Activated B cell treated with CpG ODN at 0.5 μM for 24 hours (primary cell): ENCODE results near the gene PRRT1. TPM values are rescaled to one million over a fixed set of nuclear protein-coding genes. Genes with fewer than 3 reads are reported as not detected.

ENCODE experiments used
- ATAC-seq: fragments of 200-7000 bp; cut with Tn5 transposase; one replicate; pipeline ENCODE4 v1.10.0; 2021; ENCODE audit warnings: low read depth, mild to moderate bottlenecking, moderate library complexity
- CTCF ChIA-PET: fragments of 350-600 bp; sonication (Branson Sonifier 250); formaldehyde crosslinking; loops from one replicate; lab custom pipeline; 2021; ENCODE audit warnings: antibody characterized with exemption; lab: Charles Lee
- POLR2A ChIA-PET: fragments of 350-600 bp; sonication (Branson Sonifier 250); formaldehyde crosslinking; loops from one replicate; lab custom pipeline; 2021; ENCODE audit warnings: antibody characterized with exemption; lab: Charles Lee
- DNase-seq: peaks from one replicate; pipeline ENCODE4 v3.0.0; 2022
- H3K27ac Mint-ChIP-seq: one replicate; pipeline ENCODE4 v1.8.0; 2020; ENCODE audit warnings: mixed read lengths
- H3K27me3 Mint-ChIP-seq: one replicate; pipeline ENCODE4 v1.8.0; 2021; ENCODE audit warnings: mixed read lengths
- H3K36me3 Mint-ChIP-seq: one replicate; pipeline ENCODE4 v1.8.0; 2021; ENCODE audit warnings: low read depth, mixed read lengths
- H3K4me1 Mint-ChIP-seq: one replicate; pipeline ENCODE4 v1.8.0; 2021; ENCODE audit warnings: mixed read lengths
- H3K4me3 Mint-ChIP-seq: one replicate; pipeline ENCODE4 v1.8.0; 2020; ENCODE audit warnings: mild to moderate bottlenecking, mixed read lengths
- H3K9me3 Mint-ChIP-seq: one replicate; pipeline ENCODE4 v1.8.0; 2020; ENCODE audit warnings: mixed read lengths
- intact Hi-C: fragments of 100-400 bp; cut with micrococcal nuclease; formaldehyde crosslinking; loops from one replicate; pipeline ENCODE4 v1.15.1; 2024
- total RNA-seq: library from RNA; stranded (reverse); gene quantifications from 2 replicates; pipeline ENCODE4 v1.2.3, GENCODE V29; 2022
- TF ChIP-seq, protein P1 (sequence below): fragments of 200-600 bp; IDR thresholded peaks from one replicate; pipeline ENCODE4 v1.8.0; 2022; ENCODE audit warnings: antibody characterized with exemption, mild to moderate bottlenecking

Gene PRRT1
- total RNA-seq, 1 donor from 2014 or later: not detected

DNA sequence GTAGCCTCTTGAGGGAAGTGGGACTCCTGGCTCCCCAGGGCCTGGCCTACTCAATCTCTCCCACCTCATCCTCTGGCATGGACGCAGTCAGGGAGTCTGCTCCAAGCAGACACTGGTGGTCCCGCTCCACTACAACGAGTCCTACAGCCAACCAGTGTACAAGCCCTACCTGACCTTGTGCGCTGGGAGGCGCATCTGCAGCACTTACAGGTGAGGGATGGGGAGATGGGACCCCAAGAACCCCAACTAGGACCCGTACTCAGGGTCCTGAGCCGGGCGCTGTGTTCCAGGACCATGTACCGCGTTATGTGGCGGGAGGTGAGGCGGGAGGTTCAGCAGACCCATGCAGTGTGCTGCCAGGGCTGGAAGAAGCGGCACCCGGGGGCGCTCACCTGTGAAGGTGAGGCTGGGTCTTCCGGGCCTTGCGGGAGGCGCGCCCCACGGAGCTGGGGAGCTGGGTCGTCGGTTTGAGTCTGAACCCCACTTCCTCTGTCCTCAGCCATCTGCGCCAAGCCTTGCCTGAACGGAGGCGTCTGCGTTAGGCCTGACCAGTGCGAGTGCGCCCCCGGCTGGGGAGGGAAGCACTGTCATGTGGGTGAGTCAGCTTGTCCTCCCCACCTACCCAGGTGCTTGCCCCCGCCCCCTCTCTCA is 14.8 kb upstream of the PRRT1 start:
- ChIA-PET CTCF (no interaction called here), POLR2A (no interaction called here)
- TF ChIP-seq, protein P1, sequence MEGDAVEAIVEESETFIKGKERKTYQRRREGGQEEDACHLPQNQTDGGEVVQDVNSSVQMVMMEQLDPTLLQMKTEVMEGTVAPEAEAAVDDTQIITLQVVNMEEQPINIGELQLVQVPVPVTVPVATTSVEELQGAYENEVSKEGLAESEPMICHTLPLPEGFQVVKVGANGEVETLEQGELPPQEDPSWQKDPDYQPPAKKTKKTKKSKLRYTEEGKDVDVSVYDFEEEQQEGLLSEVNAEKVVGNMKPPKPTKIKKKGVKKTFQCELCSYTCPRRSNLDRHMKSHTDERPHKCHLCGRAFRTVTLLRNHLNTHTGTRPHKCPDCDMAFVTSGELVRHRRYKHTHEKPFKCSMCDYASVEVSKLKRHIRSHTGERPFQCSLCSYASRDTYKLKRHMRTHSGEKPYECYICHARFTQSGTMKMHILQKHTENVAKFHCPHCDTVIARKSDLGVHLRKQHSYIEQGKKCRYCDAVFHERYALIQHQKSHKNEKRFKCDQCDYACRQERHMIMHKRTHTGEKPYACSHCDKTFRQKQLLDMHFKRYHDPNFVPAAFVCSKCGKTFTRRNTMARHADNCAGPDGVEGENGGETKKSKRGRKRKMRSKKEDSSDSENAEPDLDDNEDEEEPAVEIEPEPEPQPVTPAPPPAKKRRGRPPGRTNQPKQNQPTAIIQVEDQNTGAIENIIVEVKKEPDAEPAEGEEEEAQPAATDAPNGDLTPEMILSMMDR: no peak
- intact Hi-C loops: no loop called here
- no peak for ATAC-seq
- DNase-seq: no peak
- Mint-ChIP-seq H3K36me3 (peaks cover 33% of the 10 kb centered on the region), H3K4me3 (no peak overlapping the region), H3K27me3 (no peaks in the 10 kb centered on the region), H3K9me3 (no peaks in the 10 kb centered on the region), H3K4me1 (peaks cover 4% of the 10 kb centered on the region), H3K27ac (no peak overlapping the region)

DNA sequence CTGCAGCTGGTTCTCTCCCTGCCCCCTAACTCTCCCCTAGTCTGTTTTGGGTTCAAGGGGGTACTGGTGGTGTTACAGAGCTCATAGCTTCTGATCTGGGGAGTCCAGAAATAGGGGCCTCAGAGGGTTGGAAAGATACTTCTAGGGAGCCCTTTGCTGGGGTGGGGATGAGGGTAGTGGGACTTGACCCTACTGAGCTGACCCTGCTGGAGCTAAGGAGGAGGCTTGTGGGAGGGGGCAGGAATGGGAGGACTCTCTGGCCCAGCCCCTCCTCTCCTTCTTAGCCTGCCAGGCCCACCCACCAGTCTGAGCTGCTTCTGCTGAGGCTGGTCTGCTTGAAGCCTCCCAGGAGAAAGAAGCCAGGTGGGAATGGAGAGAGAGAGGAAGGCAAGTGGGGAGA is 12.6 kb upstream of the PRRT1 start, which contains the start of gene EGFL8:
EGFL8 (plus strand) TSS at position 301 of the 400 bp plus-strand sequence. CDS start 1,571 bp downstream, outside the sequence.
- ATAC-seq (no peak), DNase-seq (no peak)
- Mint-ChIP-seq H3K4me3 (no peak within 1 kb of the TSS), H3K27ac (no peak within 1 kb of the TSS), H3K4me1 (peaks cover 4% of the 10 kb centered on the region), H3K27me3 (no peaks in the 10 kb centered on the region), H3K9me3 (no peaks in the 10 kb centered on the region), H3K36me3 (peaks cover 14% of the 10 kb centered on the region)
- TF ChIP-seq, protein P1: no peak
- intact Hi-C loops: no loop called here
- POLR2A ChIA-PET: interaction anchor here (0.5 to 1.1 kb wide), 2 partner anchors 43 to 618 kb away, joined by 6 to 9 read pairs; partner anchors contain the start of gene ATP6V1G2
- CTCF ChIA-PET: interaction anchor here (1.6 kb wide), 1 partner anchor 10 kb away, joined by 4 read pairs; no protein-coding TSS in a partner anchor

DNA sequence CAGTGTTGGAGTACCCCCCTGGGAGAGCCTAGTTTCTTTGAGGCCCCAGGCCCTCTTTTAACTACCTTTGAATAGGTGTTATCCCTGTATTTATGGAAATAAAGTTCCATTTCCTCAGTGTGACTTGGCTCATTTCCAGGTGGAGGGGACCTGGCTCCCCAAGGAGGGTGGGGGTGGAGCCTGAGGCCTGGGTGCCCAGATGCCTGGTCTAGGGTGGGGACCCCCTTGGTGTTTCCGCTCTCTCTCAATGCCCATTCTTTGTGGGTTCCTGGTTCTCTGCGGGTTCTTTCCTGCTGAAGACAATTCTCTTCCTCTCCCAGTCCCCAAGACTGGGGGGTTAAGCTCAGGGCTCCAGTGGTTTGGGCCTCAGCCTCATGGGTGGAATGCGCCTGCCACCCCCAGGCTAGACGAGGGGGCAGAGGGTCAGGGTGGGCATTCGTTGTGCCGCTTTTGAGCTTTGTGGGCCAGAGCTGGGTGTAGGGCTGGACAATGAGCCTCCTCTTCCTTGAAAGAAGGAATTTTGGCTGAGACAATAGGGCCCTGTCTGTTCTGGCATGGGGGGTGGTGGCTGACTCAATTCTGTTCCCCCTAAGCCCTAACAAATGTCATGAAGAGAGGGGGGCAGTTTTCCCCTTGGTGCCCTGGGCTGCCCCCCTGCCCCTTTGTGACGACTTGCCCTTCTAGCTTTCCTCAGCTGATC is 12.0 kb upstream of the PRRT1 start:
- Mint-ChIP-seq H3K27me3 (no peaks in the 10 kb centered on the region), H3K27ac (no peak overlapping the region), H3K4me3 (no peak overlapping the region), H3K9me3 (no peaks in the 10 kb centered on the region), H3K4me1 (peaks cover 4% of the 10 kb centered on the region), H3K36me3 (peaks cover 11% of the 10 kb centered on the region)
- intact Hi-C loops: no loop called here
- CTCF ChIA-PET: interaction anchor here (1.6 kb wide), 1 partner anchor 9 kb away, joined by 4 read pairs; no protein-coding TSS in a partner anchor
- POLR2A ChIA-PET: interaction anchor here (0.5 kb wide), 1 partner anchor 44 kb away, joined by 9 read pairs; no protein-coding TSS in a partner anchor
- DNase-seq (no peak), ATAC-seq (no peak)
- TF ChIP-seq, protein P1: no peak

DNA sequence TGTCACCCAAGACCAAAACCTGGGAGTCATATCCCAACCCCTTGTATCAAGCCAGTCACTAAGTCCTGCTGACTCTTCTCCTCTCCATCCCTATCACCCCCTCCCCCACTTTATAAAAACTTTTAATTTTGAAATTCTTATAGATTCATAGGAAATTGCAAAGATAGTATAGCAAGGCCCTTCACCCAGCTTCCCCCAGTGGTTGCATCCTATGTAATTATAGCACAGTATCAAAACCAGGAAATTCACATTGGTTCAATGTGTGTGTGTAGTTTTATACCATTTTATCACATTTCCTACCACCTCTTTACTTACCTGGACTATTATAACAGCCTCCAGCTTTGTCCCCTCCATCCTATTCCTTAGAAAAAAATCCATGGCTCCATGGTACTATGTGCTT is 6.3 kb upstream of the PRRT1 start:
- ATAC-seq (no peak), DNase-seq (no peak)
- TF ChIP-seq, protein P1: no peak
- Mint-ChIP-seq H3K36me3 (no peaks in the 10 kb centered on the region), H3K9me3 (no peaks in the 10 kb centered on the region), H3K4me3 (no peak overlapping the region), H3K27ac (no peak overlapping the region), H3K4me1 (peaks cover 20% of the 10 kb centered on the region), H3K27me3 (peaks cover 3% of the 10 kb centered on the region)
- POLR2A ChIA-PET: no interaction called here
- CTCF ChIA-PET: no interaction called here
- intact Hi-C loops: loop anchor here (10.0 kb wide), 1 partner anchor 113 kb away; no protein-coding TSS in a partner anchor

DNA sequence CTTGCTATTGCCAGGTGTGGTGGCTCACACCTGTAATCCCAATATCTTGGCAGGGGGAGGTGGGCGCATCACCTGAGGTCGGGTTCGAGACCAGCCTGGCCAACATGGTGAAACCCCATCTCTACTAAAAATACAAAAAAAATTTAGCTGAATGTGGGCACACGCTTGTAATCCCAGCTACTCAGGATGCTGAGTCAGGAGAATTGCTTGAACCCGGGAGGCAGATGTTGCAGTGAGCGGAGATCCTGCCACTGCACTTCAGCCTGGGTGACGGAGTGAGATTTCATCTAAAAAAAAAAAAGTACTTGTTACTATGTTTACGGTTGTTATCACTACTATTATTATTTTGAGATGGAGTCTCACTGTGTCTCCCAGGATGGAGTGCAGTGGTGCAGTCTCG is 5.2 kb upstream of the PRRT1 start:
- ChIA-PET CTCF (no interaction called here), POLR2A (interaction anchor here (0.7 kb wide), 1 partner anchor 14 kb away, joined by 3 read pairs; no protein-coding TSS in a partner anchor)
- H3K27me3 Mint-ChIP-seq: peaks cover 9% of the 10 kb centered on the region
- peaks cover 25% of the 10 kb centered on the region for H3K4me1 Mint-ChIP-seq
- DNase-seq: no peak
- intact Hi-C loops: loop anchor here (10.0 kb wide), 1 partner anchor 112 kb away; no protein-coding TSS in a partner anchor
- H3K36me3 Mint-ChIP-seq: no peaks in the 10 kb centered on the region
- TF ChIP-seq, protein P1: no peak
- no peak overlapping the region for H3K4me3 Mint-ChIP-seq
- no peak for ATAC-seq
- H3K9me3 Mint-ChIP-seq: no peaks in the 10 kb centered on the region
- H3K27ac Mint-ChIP-seq: no peak overlapping the region
